Esophagus squamous epithelium (tissue), 4 donors: Measurements from ENCODE around the gene SEC14L1.

ENCODE experiments used
- POLR2A ChIP-seq, 4 donors: fragments of 450-650 bp; IDR thresholded peaks; one replicate each; pipeline ENCODE4 v1.6.1; 2017; ENCODE audit warnings: antibody characterized with exemption in 4 of 4, mild to moderate bottlenecking in 4 of 4, moderate library complexity in 3 of 4
- TF ChIP-seq, protein P1 (sequence below), 6 experiments: fragments of 450-650 bp in 4 of 6; fragments of 200-600 bp in 2 of 6; sonication (generic) in 2 of 6; IDR thresholded peaks; one replicate each; pipeline ENCODE4 v1.5.1; 2016 to 2019; ENCODE audit warnings: antibody characterized with exemption in 6 of 6, mild to moderate bottlenecking in 4 of 6, moderate library complexity in 4 of 6

- TF ChIP-seq, protein P1, sequence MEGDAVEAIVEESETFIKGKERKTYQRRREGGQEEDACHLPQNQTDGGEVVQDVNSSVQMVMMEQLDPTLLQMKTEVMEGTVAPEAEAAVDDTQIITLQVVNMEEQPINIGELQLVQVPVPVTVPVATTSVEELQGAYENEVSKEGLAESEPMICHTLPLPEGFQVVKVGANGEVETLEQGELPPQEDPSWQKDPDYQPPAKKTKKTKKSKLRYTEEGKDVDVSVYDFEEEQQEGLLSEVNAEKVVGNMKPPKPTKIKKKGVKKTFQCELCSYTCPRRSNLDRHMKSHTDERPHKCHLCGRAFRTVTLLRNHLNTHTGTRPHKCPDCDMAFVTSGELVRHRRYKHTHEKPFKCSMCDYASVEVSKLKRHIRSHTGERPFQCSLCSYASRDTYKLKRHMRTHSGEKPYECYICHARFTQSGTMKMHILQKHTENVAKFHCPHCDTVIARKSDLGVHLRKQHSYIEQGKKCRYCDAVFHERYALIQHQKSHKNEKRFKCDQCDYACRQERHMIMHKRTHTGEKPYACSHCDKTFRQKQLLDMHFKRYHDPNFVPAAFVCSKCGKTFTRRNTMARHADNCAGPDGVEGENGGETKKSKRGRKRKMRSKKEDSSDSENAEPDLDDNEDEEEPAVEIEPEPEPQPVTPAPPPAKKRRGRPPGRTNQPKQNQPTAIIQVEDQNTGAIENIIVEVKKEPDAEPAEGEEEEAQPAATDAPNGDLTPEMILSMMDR (IDR thresholded peaks at IDR 0.05), result no peak
- no peak for TF ChIP-seq POLR2A (IDR thresholded peaks at IDR 0.05)
Measured at GRCh38 chr17:77147357-77147801, 6.6 kb downstream of the SEC14L1 start.
